Vagina (tissue), 2 donors: Measurements from ENCODE around the gene WIZ. TPM values are rescaled to one million over a fixed set of nuclear protein-coding genes. Genes with fewer than 3 reads are reported as not detected.

Source experiments
- DNase-seq, 2 donors: peaks; one replicate each; pipeline ENCODE4 v3.0.0-alpha.2; 2017; ENCODE audit errors: extremely low spot score in 2 of 2
- H3K27ac ChIP-seq: fragments of 200-600 bp; sonication (generic); one replicate; pipeline ENCODE4 v1.5.1; 2019
- H3K27me3 ChIP-seq: fragments of 200-600 bp; sonication (generic); one replicate; pipeline ENCODE4 v1.5.1; 2019
- H3K36me3 ChIP-seq, 2 donors: fragments of 200-600 bp; sonication (generic); one replicate each; pipeline ENCODE4 v1.5.1; 2017 to 2019
- H3K4me1 ChIP-seq: fragments of 200-600 bp; sonication (generic); one replicate; pipeline ENCODE4 v1.5.1; 2019
- H3K4me3 ChIP-seq, 2 donors: fragments of 200-600 bp; sonication (generic); 1 replicate in 1 of 2; 2 replicates in 1 of 2; pipeline ENCODE4 v1.5.1; 2016 to 2019
- H3K9me3 ChIP-seq: fragments of 200-600 bp; sonication (generic); one replicate; pipeline ENCODE4 v1.5.1; 2019
- CTCF ChIP-seq, 3 experiments: fragments of 450-650 bp in 2 of 3; fragments of 200-600 bp in 1 of 3; sonication (generic) in 1 of 3; IDR thresholded peaks; one replicate each; pipeline ENCODE4 v1.5.1; 2017 to 2019; ENCODE audit warnings: antibody characterized with exemption in 3 of 3, mild to moderate bottlenecking in 2 of 3, moderate library complexity in 2 of 3
- POLR2A ChIP-seq, 2 donors: fragments of 450-650 bp; IDR thresholded peaks; one replicate each; pipeline ENCODE4 v1.6.1; 2017; ENCODE audit warnings: antibody characterized with exemption in 2 of 2, mild to moderate bottlenecking in 2 of 2, moderate library complexity in 2 of 2
- POLR2AphosphoS5 ChIP-seq, 2 donors: sonication (generic); formaldehyde crosslinking; IDR thresholded peaks; one replicate each; pipeline ENCODE4 v1.9.0; 2017; ENCODE audit warnings: antibody characterized with exemption in 2 of 2, mild to moderate bottlenecking in 2 of 2, low read depth in 1 of 2; ENCODE audit not compliant: insufficient read depth in 1 of 2
- intact Hi-C: fragments of 100-400 bp; cut with DNase I; formaldehyde crosslinking; loops from one replicate; pipeline ENCODE4 v1.15.1; 2023
- total RNA-seq: library from RNA; depleted of rRNA; stranded (reverse); fragments of >200 nt; gene quantifications from one replicate; pipeline ENCODE4 v1.2.3, GENCODE V29; 2016

WIZ gene
- 44.4 TPM for total RNA-seq

GRCh38 chr19:15449620-15450527, at the start of gene WIZ:
Gene WIZ (minus strand): TSS chr19:15449956. CDS start chr19:15448307, 1,649 bp downstream.
- no peaks in the 10 kb centered on the region for H3K27me3 ChIP-seq
- no peaks in the 10 kb centered on the region for H3K9me3 ChIP-seq
- H3K4me1 ChIP-seq = peaks cover 25% of the 10 kb centered on the region
- no peak for TF ChIP-seq POLR2A (IDR thresholded peaks at IDR 0.05)
- TF ChIP-seq POLR2AphosphoS5 (IDR thresholded peaks at IDR 0.05; ENCODE audit: insufficient read depth in 1 of 2, low read depth in 1 of 2) = no peak
- no peak for TF ChIP-seq CTCF (IDR thresholded peaks at IDR 0.05)
- DNase-seq = no peak
- peak within 1 kb of the TSS; percentile 78 for H3K27ac ChIP-seq
- intact Hi-C loops = loop anchor here (10.0 kb wide), 1 partner anchor 105 kb away; no protein-coding TSS in a partner anchor
- no peaks in the 10 kb centered on the region for H3K36me3 ChIP-seq
- H3K4me3 ChIP-seq = peak within 1 kb of the TSS; percentile 67 to 68

- intact Hi-C loops = no loop called here
- TF ChIP-seq CTCF (IDR thresholded peaks at IDR 0.05) (no peak), POLR2AphosphoS5 (IDR thresholded peaks at IDR 0.05; ENCODE audit: insufficient read depth in 1 of 2, low read depth in 1 of 2) (no peak), POLR2A (IDR thresholded peaks at IDR 0.05) (no peak)
- Histone ChIP-seq H3K27me3 (no peaks in the 10 kb centered on the region), H3K4me1 (no peaks in the 10 kb centered on the region), H3K36me3 (no peaks in the 10 kb centered on the region), H3K4me3 (no peak overlapping the region), H3K27ac (no peak overlapping the region), H3K9me3 (no peaks in the 10 kb centered on the region)
- DNase-seq = no peak
These were observed 49.2 kb upstream of the WIZ start for GRCh38 chr19:15498910-15499309.

- H3K4me3 ChIP-seq = no peak overlapping the region
- no peak for TF ChIP-seq POLR2A (IDR thresholded peaks at IDR 0.05)
- intact Hi-C loops = no loop called here
These were observed 48.6 kb upstream of the WIZ start for GRCh38 chr19:15498156-15498858.

GRCh38 chr19:15495151-15495550, 45.4 kb upstream of the WIZ start:
- H3K27ac ChIP-seq = no peak overlapping the region
- no peaks in the 10 kb centered on the region for H3K36me3 ChIP-seq

More at GRCh38 chr19:15498156-15498858, 48.6 kb upstream of the WIZ start:
- H3K36me3 ChIP-seq = no peaks in the 10 kb centered on the region
- no peaks in the 10 kb centered on the region for H3K27me3 ChIP-seq
- H3K9me3 ChIP-seq = no peaks in the 10 kb centered on the region
- DNase-seq = no peak
- H3K4me1 ChIP-seq = no peaks in the 10 kb centered on the region
- H3K27ac ChIP-seq = no peak overlapping the region

More at GRCh38 chr19:15495151-15495550, 45.4 kb upstream of the WIZ start:
- intact Hi-C loops = no loop called here
- Histone ChIP-seq H3K4me3 (no peak overlapping the region), H3K9me3 (no peaks in the 10 kb centered on the region), H3K27me3 (no peaks in the 10 kb centered on the region), H3K4me1 (no peaks in the 10 kb centered on the region)
- TF ChIP-seq POLR2AphosphoS5 (IDR thresholded peaks at IDR 0.05; ENCODE audit: insufficient read depth in 1 of 2, low read depth in 1 of 2) = no peak
- no peak for TF ChIP-seq CTCF (IDR thresholded peaks at IDR 0.05)
- no peak for TF ChIP-seq POLR2A (IDR thresholded peaks at IDR 0.05)
- no peak for DNase-seq
